Measurements from ENCODE around the gene ARHGEF37. TPM values are rescaled to one million over a fixed set of nuclear protein-coding genes. Genes with fewer than 3 reads are reported as not detected.
A peak's percentile ranks its signal among the peaks of the same experiment; 100 is the strongest.

The ARHGEF37 gene
- total RNA-seq, 1 donor from 2014 or later: 8.5 TPM

- no peak for DNase-seq (ENCODE audit: extremely low read depth, low read depth, low spot score)
Measured at GRCh38 chr5:149622466-149622865, 41.2 kb downstream of the ARHGEF37 start.

DNA sequence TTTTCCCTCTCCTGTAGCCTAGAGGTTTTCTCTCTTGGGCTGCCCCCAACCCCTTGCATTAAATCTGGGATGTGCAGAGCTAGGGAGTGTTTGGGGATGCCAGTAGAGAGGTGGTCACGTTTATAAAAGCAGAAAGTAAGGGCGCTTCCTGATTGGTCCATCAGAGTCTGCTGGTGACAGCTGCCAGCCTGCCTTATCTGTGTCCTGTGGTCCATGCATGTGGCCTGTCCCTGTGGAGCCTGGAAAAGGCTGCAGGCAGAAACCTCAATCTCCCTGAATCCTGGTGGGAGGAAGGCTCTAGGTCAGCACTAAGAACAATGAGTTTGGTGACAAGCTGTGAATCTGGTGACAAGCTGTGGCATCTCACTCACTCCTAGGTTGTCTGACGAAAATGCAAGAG is 42.2 kb downstream of the ARHGEF37 start:
- DNase-seq (ENCODE audit: extremely low read depth, low read depth, low spot score): no peak

- DNase-seq (ENCODE audit: extremely low read depth, low read depth, low spot score): no peak
Measured at GRCh38 chr5:149627070-149627469, 45.8 kb downstream of the ARHGEF37 start.

GRCh38 chr5:149628221-149628620 is 46.9 kb downstream of the ARHGEF37 start:
- DNase-seq (ENCODE audit: extremely low read depth, low read depth, low spot score): no peak

- no peak for DNase-seq (ENCODE audit: extremely low read depth, low read depth, low spot score)
Measured at GRCh38 chr5:149628846-149629388, 47.6 kb downstream of the ARHGEF37 start.

DNA sequence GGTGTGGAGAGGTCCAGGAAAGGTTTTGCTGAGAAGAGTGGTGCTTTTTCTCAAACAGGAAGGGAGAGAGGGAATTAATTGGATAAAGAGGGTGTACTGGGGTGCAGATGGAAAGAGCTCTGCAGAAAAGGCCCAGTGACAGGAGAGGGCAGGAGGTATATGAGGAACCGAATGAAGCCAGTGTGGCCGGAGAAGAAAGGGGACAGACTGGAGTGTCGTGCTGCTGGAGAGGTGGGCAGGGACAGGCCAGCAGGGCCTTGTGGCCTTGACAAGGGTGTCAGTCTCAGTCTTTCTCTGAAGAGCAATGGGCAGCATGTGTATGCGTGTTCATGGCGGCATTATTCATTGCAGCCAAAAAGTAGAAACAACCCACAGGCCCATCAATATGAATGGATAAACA is 48.1 kb downstream of the ARHGEF37 start:
- DNase-seq (ENCODE audit: extremely low read depth, low read depth, low spot score): no peak

GRCh38 chr5:149630337-149630736 is 49.0 kb downstream of the ARHGEF37 start:
- DNase-seq (ENCODE audit: extremely low read depth, low read depth, low spot score): no peak

- no peak for DNase-seq (ENCODE audit: extremely low read depth, low read depth, low spot score)
Measured at GRCh38 chr5:149631506-149631905, 50.2 kb downstream of the ARHGEF37 start.

- DNase-seq (ENCODE audit: extremely low read depth, low read depth, low spot score): no peak
Measured at GRCh38 chr5:149632311-149633251, 51.3 kb downstream of the ARHGEF37 start.

DNA sequence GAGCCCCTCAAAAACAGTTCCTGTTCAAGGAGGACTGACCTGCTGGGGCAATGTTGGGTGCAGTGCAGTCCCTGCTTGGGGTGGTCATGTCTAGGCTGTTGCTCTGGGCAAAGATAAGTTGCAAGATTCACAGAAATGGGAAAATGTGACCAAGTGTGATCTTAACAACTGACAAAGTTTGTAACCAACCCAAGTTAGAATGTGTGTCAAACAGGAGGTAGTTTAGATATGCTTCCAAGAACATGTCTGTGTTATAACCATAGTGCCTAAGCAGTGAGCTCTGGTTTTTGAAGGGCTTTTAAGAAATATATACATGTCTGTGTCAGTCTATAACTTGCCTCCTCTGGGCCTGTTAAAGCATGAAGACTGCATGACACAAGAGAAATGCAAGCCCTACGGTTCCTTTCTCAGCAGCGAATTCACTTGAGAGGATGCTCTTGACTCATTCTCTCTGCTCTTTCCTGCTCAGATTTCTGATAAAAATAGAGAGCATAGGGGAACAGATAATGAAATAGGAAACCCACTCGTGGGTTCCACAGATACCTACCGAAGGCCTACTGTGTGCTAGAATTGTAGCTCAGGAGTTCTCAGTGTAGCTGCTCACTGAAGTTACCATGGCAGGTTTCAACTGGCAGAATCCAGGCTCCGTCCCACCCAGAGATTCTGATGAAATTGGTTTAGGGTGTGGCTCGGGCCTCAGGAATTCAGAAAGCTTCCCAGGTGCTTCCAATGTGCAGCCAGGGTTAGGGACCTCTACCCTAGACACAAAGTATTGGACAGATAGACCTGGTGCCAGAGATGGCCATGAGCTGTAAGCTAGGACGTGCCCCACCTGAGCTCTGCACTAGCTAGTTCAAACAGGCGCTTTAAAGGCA is 52.4 kb downstream of the ARHGEF37 start:
- no peak for DNase-seq (ENCODE audit: extremely low read depth, low read depth, low spot score)

- no peak for DNase-seq (ENCODE audit: extremely low read depth, low read depth, low spot score)
Measured at GRCh38 chr5:149635394-149635793, 54.1 kb downstream of the ARHGEF37 start.

DNA sequence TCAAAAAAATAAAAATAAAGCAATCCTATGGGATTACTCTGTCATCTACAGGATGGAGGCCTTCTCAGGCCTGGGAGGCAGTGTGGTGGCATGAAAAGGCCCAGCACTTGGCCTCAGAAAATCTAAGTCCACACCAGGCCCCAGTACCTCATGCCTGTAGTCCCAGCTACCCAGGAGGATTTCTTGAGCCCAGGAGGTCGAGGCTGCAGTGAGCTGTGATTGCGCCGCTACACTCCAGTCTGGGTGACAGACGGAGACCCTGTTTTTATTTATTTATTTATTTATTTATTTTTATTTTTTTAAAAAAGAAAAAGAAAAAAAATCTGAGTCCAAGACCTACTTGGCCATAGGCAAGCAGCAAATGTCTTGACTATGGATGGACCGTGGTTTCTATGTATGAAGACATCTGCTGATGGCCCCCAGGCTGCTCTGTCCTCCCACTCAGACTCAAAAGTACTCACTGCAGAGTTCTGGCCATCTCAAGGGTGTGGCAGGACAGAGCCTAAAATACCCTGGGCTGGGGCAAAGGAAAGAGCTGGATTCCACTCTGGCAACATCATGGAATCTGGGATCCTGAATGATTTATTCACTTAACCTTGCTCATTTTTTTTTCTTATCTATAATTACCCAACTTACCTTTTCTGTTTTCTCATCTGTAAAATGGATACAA is 55.0 kb downstream of the ARHGEF37 start:
- no peak for DNase-seq (ENCODE audit: extremely low read depth, low read depth, low spot score)

DNA sequence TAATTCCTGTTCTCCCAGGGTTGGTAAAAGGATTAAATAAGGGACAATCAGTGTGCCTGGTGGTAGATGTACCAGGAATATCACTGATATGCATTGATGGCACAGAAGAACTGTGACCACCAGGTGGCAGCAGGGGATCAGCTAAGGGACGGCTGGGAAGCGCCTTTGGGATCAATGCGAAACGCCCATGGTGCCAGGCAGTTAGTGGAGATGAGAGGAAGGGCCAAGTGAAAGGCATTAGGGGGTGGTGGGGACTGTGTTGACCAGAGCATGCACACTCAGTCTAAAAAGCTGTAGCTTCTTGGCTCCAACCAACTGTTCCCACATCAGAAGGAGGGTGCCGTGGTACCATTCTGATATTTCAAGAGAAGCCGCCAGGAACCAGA is 55.6 kb downstream of the ARHGEF37 start:
- peak; percentile 56 for DNase-seq (ENCODE audit: extremely low read depth, low read depth, low spot score)

- DNase-seq (ENCODE audit: extremely low read depth, low read depth, low spot score): no peak
Measured at GRCh38 chr5:149638136-149638535, 56.8 kb downstream of the ARHGEF37 start.

- no peak for DNase-seq (ENCODE audit: extremely low read depth, low read depth, low spot score)
Measured at GRCh38 chr5:149638546-149639241, 57.4 kb downstream of the ARHGEF37 start.

- no peak for DNase-seq (ENCODE audit: extremely low read depth, low read depth, low spot score)
Measured at GRCh38 chr5:149639737-149640136, 58.4 kb downstream of the ARHGEF37 start.

DNA sequence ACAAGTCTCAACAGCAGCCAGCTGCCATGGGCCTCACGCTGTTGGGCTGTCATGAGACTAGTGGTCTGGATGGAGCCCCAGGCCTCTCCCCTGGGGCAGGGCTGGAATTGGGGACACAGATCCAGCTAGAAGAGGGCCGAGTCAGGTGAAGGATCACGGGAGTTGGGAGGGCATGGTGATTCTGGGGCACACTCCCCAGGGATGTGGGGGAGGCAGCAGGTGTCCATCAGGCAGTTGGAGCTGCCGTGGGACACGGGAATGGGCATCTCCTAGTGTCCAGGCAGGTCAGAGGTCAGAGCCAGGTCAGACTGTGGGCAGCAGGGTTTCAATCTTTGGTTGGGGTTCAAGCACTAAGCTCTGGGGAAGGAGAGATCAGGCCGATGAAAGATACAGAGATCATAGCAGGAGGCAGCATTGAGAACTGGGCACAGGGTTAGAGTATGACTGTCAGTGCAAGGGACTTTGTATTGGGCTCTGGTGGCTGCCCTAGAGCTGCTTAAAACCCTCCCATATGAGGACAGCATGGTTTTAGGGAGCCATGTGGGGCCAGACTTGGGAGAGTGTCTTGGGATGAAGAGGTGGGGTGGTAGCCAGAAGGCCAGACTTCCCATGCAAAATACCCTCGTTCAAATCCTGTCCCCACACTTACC is 59.2 kb downstream of the ARHGEF37 start:
- DNase-seq (ENCODE audit: extremely low read depth, low read depth, low spot score): no peak

GRCh38 chr5:149641000-149641576 is 59.8 kb downstream of the ARHGEF37 start:
- no peak for DNase-seq (ENCODE audit: extremely low read depth, low read depth, low spot score)

DNA sequence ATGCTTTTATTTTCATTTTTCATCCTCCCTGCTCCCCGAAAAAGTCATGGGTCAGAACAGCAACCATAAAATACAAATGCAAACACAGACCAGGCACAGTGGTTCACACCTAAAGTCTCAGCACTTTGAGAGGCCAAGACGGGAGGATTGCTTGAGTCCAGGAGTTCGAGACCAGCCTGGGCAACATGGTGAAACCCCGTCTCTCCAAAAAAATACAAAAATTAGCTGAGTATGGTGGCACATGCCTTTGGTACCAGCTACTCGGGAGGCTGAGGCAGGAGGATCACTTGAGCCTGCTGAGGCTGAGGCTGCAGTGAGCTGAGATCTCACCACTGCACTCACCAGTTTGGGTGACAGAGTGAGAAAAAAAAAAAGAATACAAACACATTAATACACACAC is 60.3 kb downstream of the ARHGEF37 start:
- no peak for DNase-seq (ENCODE audit: extremely low read depth, low read depth, low spot score)
